Hippocampal formation (tissue), 2 donors: ENCODE data around the gene ZNF652.
"Not testable (repeated sequence)": the region's sequence is repeated elsewhere in the genome, so short reads cannot be mapped to it uniquely, and the experiment has no call there.

Source experiments
- DNase-seq, 2 donors: peaks; one replicate each; lab custom pipeline; 2025; lab: John Stamatoyannopoulos, UW

The ZNF652 gene

GRCh38 chr17:49315551-49316257 is 46.3 kb downstream of the ZNF652 start:
- peak; percentile 68 to 94 for DNase-seq

GRCh38 chr17:49312722-49313121 is 49.3 kb downstream of the ZNF652 start:
- DNase-seq = no peak

GRCh38 chr17:49299996-49300395 is 62.1 kb downstream of the ZNF652 start:
- no peak for DNase-seq

GRCh38 chr17:49298371-49298976 is 63.6 kb downstream of the ZNF652 start:
- no peak for DNase-seq

GRCh38 chr17:49297141-49297540 is 64.9 kb downstream of the ZNF652 start:
- DNase-seq = no peak

- no peak for DNase-seq
These were observed 67.9 kb downstream of the ZNF652 start for GRCh38 chr17:49294122-49294521.

GRCh38 chr17:49292901-49293300 is 69.1 kb downstream of the ZNF652 start:
- no peak for DNase-seq

GRCh38 chr17:49291929-49292328 is 70.1 kb downstream of the ZNF652 start:
- DNase-seq = no peak

GRCh38 chr17:49290690-49291359 is 71.2 kb downstream of the ZNF652 start:
- DNase-seq = peak in 1 of 2 donors; percentile 6

GRCh38 chr17:49288388-49288787 is 73.7 kb downstream of the ZNF652 start:
- no peak for DNase-seq

GRCh38 chr17:49287481-49287880 is 74.6 kb downstream of the ZNF652 start:
- DNase-seq = no peak

- DNase-seq = not testable (repeated sequence)
These were observed 75.6 kb downstream of the ZNF652 start for GRCh38 chr17:49286261-49286973.

GRCh38 chr17:49285716-49286115 is 76.3 kb downstream of the ZNF652 start:
- no peak for DNase-seq

GRCh38 chr17:49280918-49281317 is 81.1 kb downstream of the ZNF652 start:
- no peak for DNase-seq

- no peak for DNase-seq
These were observed 82.0 kb downstream of the ZNF652 start for GRCh38 chr17:49280061-49280460.

- DNase-seq = not testable (repeated sequence)
These were observed 82.6 kb downstream of the ZNF652 start for GRCh38 chr17:49279263-49280015.

- DNase-seq = no peak
These were observed 84.0 kb downstream of the ZNF652 start for GRCh38 chr17:49278076-49278475.

GRCh38 chr17:49277638-49278037 is 84.4 kb downstream of the ZNF652 start:
- DNase-seq = no peak

GRCh38 chr17:49275981-49276380 is 86.1 kb downstream of the ZNF652 start:
- not testable (repeated sequence) for DNase-seq

- DNase-seq = no peak
These were observed 92.7 kb downstream of the ZNF652 start for GRCh38 chr17:49269356-49269755.

GRCh38 chr17:49267912-49268311 is 94.1 kb downstream of the ZNF652 start:
- no peak for DNase-seq

- no peak for DNase-seq
These were observed 95.8 kb downstream of the ZNF652 start for GRCh38 chr17:49266233-49266632.
